ENCODE results near the gene FOXRED2.
"Not testable (repeated sequence)": the region's sequence is repeated elsewhere in the genome, so short reads cannot be mapped to it uniquely, and the experiment has no call there.

FOXRED2 gene

GRCh38 chr22:36506637-36507517, at the start of gene FOXRED2:
TSS of gene FOXRED2 (minus strand) at chr22:36507040. CDS start at chr22:36506422, 618 bp downstream.
- DNase-seq (ENCODE audit: low spot score), result peak; percentile 86

GRCh38 chr22:36554098-36554497, 47.3 kb upstream of the FOXRED2 start:
- DNase-seq (ENCODE audit: low spot score), result no peak

- no peak for DNase-seq (ENCODE audit: low spot score)
These were observed 45.4 kb upstream of the FOXRED2 start for GRCh38 chr22:36552289-36552688.

GRCh38 chr22:36550701-36551495, 44.1 kb upstream of the FOXRED2 start:
- DNase-seq (ENCODE audit: low spot score), result no peak

- no peak for DNase-seq (ENCODE audit: low spot score)
These were observed 42.2 kb upstream of the FOXRED2 start for GRCh38 chr22:36549033-36549432.

GRCh38 chr22:36548606-36549005, 41.8 kb upstream of the FOXRED2 start:
- DNase-seq (ENCODE audit: low spot score), result no peak

GRCh38 chr22:36546932-36547331, 40.1 kb upstream of the FOXRED2 start:
- DNase-seq (ENCODE audit: low spot score), result no peak

GRCh38 chr22:36546092-36546804, 39.4 kb upstream of the FOXRED2 start:
- DNase-seq (ENCODE audit: low spot score), result no peak

- no peak for DNase-seq (ENCODE audit: low spot score)
These were observed 37.3 kb upstream of the FOXRED2 start for GRCh38 chr22:36544107-36544620.

GRCh38 chr22:36541831-36542411, 35.1 kb upstream of the FOXRED2 start:
- DNase-seq (ENCODE audit: low spot score), result peak; percentile 33

GRCh38 chr22:36540867-36541642, 34.2 kb upstream of the FOXRED2 start:
- DNase-seq (ENCODE audit: low spot score), result no peak

- DNase-seq (ENCODE audit: low spot score), result no peak
These were observed 31.7 kb upstream of the FOXRED2 start for GRCh38 chr22:36538529-36538928.

- no peak for DNase-seq (ENCODE audit: low spot score)
These were observed 29.9 kb upstream of the FOXRED2 start for GRCh38 chr22:36536717-36537116.

GRCh38 chr22:36533320-36533719, 26.5 kb upstream of the FOXRED2 start:
- DNase-seq (ENCODE audit: low spot score), result not testable (repeated sequence)

GRCh38 chr22:36532466-36532865, 25.6 kb upstream of the FOXRED2 start:
- DNase-seq (ENCODE audit: low spot score), result no peak

- DNase-seq (ENCODE audit: low spot score), result peak; percentile 99
These were observed 22.2 kb upstream of the FOXRED2 start, which contains the start of gene EIF3D for GRCh38 chr22:36528795-36529751. TSS of gene EIF3D (minus strand) at chr22:36529166. CDS start at chr22:36526121, 3,045 bp downstream.

- no peak for DNase-seq (ENCODE audit: low spot score)
These were observed 21.5 kb upstream of the FOXRED2 start for GRCh38 chr22:36528341-36528740.

- no peak for DNase-seq (ENCODE audit: low spot score)
These were observed 15.8 kb upstream of the FOXRED2 start for GRCh38 chr22:36522662-36523061.

- DNase-seq (ENCODE audit: low spot score), result no peak
These were observed 13.6 kb upstream of the FOXRED2 start for GRCh38 chr22:36520423-36520822.

GRCh38 chr22:36519906-36520305, 13.1 kb upstream of the FOXRED2 start:
- DNase-seq (ENCODE audit: low spot score), result not testable (repeated sequence)
